GM19043 (cell line): ENCODE measurements around the gene CPXM1.
"Not testable (repeated sequence)": the region's sequence is repeated elsewhere in the genome, so short reads cannot be mapped to it uniquely, and the experiment has no call there.

Source experiments
- ATAC-seq: cut with Tn5 transposase; IDR thresholded peaks from one replicate; pipeline ENCODE4 v1.9.1; 2021; ENCODE audit warnings: low read depth; ENCODE audit not compliant: unreplicated experiment

The CPXM1 gene

GRCh38 chr20:2822073-2822472, 21.6 kb upstream of the CPXM1 start:
- ATAC-seq, result no peak

DNA sequence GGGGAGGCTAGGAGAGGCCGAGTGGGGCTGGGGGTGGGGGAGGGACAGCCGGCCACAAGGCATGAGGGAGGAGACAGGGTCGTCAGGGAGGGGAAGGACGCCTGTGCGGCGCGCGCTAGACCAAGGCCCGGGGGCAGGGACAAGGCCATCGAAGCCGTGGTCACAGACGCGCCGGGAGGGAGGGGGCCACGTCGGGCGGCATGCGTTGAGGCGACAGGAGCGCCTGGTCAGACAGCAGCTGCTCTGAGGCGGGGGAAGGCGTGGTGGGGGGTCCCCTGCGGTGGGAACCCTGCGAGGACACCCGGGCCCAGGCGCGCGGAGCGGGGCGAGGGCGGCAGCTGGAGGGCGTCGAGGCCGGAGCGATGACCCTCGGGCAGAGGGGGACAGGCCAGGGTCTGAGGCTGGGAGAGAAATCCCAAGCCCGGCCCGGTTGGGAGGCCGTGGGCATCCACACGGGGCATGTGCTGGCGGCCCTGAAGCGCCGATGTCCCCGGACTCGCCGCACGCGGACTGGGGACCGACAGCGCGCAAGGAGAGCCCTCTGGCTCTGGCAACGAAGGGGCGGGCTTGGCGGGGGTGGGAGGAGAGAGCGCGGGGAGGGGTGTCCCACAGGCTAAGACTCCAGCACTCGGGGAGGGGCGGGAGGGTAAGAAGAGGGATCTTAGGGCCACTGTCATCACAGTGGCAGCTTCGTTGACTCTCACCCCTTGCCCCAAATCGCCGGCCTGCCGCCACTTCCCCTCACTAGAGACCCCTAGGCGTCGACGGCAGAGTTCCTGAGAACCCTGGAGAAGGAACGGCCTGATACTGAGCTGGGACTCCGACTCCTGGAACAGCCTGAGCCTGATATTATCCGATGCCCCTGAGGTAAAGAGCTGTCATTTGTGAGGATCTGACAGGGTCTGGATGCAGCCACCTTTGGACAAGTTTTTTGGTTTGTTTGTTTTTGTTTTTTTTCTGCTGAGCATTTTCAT, 20.8 kb upstream of the CPXM1 start:
- ATAC-seq, result no peak

DNA sequence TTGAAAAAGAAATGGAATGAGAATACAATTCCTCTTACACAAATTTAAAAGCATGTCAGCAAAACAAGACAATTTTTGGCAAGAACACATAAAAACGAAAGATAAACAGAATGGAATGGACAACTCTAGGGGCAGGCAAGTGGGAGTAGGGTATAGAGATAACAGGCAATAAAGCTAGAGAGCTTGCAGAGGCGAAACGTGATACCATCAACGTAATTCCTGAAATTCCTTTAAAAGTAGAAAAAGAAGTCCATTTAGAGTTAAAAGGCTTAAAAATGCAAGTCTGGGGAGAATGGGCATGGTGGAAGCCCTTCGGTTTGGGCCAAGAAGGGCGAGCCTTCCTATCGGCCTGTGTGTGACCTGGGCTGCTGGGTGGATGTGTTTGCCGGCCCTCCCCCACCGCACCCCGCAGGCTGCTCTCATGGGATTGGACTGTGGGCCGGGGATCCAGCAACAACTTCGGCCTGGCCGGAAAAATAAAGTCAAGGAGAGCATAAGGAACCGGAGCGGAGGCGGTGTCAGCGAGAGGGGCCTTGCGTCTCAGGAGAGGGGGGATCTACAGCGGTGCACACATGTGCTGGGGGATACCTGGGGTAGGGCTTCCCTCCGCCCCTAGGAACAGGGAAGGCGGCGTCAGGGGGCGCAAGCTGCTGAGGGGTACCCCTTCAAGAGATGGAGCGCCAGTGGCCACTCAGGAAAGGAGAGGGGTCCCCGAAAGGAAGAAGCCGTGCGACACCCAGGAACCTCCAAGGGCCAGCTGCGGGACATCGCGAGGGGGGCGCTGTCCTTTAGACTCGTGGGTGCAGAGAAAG, 19.9 kb upstream of the CPXM1 start:
- no peak for ATAC-seq

- ATAC-seq, result no peak
These were observed 17.6 kb upstream of the CPXM1 start for GRCh38 chr20:2817891-2818595.

DNA sequence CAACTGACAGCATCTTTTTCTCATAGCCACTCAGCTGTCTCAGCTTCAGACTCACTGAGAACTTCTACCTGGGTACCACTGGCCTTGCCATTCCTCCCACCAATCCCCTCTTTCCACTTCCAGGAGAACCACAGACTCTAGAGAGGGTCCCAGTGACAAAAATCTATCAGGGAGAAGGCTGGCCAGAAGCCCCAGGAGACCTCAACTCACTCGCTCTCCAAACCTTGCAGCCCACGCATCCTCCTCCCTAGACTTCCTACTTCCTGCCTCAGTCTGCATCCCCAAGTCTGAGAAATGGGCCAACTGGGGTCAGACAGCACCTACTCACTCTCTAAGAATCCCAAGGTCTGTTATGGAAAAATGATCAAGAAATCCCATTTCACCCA, 16.9 kb upstream of the CPXM1 start:
- ATAC-seq, result no peak

- ATAC-seq, result no peak
These were observed 16.3 kb upstream of the CPXM1 start for GRCh38 chr20:2816583-2817340.

DNA sequence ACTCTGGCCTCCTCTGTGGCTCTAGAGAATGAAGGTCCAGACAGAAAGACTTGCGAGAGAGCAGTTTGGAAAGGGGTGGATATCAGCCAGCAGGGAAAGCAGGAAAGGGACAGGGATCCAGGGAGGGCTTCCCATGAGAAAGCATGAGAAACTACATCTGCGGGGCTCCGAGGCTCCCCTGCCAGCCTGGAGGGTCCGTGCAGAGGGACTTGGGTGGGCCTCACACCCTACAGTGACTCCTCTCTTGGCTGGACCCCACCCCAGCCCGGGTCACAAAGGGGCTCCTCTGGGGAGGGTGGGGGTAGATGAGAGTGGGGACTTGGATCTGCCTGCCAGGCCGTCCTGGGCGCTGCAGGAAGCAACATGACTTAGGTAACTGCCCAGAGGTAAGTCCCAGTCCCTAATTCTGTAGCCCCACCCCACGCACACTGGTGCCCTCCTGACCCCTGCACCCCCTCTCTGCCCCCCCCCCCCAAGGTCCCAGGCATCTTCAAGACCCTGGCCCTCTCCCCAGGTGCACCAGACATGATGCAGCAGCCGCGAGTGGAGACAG, 15.7 kb upstream of the CPXM1 start, which contains the start of gene TMEM239:
TMEM239 (plus strand) TSS at position 335 of the 553 bp plus-strand sequence; CDS start at position 526, 191 bp downstream.
- no peak for ATAC-seq

GRCh38 chr20:2815242-2815900, 14.9 kb upstream of the CPXM1 start:
- ATAC-seq, result no peak

GRCh38 chr20:2814587-2815051, 14.2 kb upstream of the CPXM1 start, which contains the start of gene C20orf141:
C20orf141 (plus strand) TSS chr20:2814987; CDS start chr20:2815185, 198 bp downstream.
- no peak for ATAC-seq

DNA sequence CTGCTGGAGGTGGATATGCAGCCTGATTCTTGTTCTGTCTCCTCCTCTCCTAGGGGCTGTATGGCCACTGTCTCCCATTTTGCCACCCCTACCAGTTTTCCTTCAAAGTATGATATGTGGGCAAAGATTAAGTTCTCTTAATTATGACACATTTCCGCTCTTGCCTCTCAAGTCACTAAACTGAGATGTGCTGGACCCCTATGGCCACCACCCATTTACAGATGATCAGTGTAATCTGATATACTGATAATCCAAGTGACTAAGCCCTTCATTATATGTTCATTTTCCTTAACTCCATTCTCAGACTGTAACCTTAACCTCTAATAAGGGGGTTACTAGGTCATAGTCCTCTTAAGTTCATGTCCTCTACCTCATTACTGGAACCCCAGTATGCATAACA, 13.6 kb upstream of the CPXM1 start:
- no peak for ATAC-seq

GRCh38 chr20:2812189-2812588, 11.8 kb upstream of the CPXM1 start:
- ATAC-seq, result no peak

DNA sequence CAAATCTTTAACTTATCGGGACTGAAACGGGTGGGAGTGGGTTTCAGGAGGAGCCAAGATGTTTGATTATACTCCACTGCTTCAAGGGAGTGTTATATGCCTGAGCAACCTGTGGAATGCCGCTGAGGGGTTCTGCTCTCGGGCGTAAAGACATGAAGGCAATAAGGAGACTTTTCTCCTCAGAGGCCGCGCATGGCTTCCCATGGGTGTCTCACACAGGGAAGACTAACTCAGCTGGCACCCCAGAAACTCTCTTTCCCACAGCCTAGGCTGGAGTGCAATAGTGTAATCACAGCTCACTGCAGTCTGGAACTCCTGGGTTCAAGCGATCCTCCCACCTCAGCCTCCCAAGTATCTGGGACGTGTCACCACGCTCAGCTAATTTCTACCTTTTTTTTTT, 9.3 kb upstream of the CPXM1 start:
- no peak for ATAC-seq

DNA sequence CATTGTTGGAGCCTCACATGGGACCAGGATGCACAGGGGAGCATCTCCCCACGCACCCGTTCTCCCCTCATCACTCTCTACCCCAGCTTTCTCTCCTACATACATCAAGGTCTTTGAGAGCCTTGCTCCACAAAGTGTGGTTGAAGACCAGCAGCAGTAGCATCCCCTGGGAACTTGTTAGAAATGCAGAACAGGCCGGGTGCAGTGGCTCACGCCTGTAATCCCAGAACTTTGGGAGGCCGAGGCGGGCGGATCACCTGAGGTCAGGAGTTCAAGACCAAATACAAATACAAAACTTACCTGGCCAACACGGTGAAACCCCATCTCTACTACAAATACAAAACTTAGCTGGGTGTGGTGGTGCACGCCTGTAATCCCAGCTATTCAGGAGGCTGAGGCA, 7.5 kb upstream of the CPXM1 start:
- not testable (repeated sequence) for ATAC-seq

DNA sequence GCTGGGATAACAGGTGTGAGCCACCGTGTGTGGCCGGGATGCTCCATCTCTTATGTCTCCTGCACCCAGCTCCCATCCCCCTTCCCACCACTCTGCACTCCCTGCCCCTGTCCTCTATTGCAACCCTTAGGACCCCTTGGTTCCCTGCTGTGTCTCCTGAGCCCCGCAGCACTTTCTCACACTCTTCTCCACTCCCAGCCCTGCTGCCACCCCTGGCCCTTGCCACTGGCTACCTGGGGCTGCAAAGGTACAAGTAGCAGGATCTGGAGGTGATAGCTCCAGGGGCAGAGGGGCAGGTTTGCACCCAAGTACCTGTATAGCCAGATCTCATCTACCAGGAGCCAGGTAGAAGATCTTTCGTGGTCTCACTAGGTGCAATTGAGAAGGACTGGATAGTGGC, 6.6 kb upstream of the CPXM1 start:
- no peak for ATAC-seq

DNA sequence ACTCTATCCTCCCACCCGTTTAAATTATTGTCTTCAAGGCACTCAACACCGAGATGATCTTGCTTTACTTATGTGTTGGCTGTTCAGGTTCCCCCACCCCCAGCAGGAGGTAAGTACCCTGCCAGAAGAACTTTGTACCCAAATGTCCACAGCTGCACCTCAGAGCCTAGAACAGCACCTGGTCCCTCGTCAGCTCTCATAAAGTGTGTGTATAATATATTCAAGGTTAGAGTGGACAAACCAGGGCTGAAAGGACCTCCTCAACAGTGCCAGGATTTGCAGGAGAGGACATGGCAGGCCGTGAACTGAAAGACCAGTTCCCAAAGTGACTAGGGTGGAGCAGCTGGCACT, 5.9 kb upstream of the CPXM1 start:
- no peak for ATAC-seq

- ATAC-seq, result no peak
These were observed 5.4 kb upstream of the CPXM1 start for GRCh38 chr20:2805689-2806350.

GRCh38 chr20:2804852-2805688, 4.6 kb upstream of the CPXM1 start:
- no peak for ATAC-seq
